Cerebellar cortex (tissue), 1 donor: ENCODE data around the gene RACGAP1.
"Not testable (repeated sequence)": the region's sequence is repeated elsewhere in the genome, so short reads cannot be mapped to it uniquely, and the experiment has no call there.

Experiments
- DNase-seq: peaks from one replicate; pipeline ENCODE4 v3.0.0-alpha.2; 2015; ENCODE audit warnings: low spot score

Gene RACGAP1

DNA sequence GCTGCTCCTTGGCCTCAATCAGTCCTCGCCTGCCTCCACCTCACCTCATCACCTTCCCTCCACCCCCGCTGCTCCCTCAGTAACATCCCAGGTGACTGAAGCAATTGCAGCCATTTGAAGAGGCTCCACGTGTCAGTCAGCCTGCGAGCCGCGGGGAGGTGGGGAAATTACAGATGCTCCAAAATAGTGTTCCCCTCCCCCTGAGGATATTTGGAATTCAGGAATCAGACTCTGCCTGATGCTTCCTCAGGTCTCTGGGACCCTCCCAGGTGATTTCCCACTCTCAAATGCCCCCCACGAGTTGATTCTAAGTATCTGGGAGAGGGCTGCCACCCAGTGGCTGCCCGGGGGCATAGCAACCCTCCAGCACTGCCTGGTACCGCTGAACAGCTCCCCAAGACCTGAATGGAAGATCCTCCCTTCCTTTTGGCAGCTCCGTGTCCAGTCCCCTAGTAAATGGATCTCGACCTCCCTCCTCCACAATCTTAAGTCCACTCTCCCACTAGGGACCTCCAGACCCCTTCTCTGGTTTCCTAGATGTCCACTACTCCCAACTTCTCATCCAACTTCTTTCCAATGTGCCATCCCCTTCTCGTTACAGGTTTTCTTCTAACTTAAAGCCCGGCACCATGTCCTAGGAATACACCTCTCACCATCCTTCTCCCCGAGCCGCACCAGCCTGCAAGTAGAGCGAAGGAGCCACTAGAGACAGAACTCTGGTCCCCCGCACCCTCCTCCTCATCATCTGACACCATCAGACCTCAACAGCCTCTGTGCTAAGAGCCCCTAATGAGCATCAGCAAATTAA is 30.7 kb upstream of the RACGAP1 start:
- DNase-seq, result peak; percentile 79

DNA sequence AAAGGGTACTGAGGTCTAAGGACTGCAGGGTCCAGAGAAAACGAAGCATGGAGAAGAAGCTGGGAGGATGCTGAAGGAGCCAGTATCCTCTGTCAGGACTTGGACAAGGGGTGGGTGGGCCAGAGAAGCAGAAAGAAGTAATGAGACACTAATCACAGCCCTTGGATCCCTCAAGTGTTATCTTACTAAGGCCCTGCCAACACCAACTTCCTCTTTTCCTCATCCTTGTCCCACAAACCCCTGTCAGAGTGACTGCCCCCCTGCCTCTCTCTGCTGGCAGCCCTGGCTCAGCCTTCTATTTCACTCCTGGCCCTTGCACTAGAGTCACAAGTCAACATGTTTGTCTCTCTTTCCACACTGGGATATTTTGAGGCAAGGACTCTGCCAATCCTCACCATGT is 28.3 kb upstream of the RACGAP1 start:
- no peak for DNase-seq

DNA sequence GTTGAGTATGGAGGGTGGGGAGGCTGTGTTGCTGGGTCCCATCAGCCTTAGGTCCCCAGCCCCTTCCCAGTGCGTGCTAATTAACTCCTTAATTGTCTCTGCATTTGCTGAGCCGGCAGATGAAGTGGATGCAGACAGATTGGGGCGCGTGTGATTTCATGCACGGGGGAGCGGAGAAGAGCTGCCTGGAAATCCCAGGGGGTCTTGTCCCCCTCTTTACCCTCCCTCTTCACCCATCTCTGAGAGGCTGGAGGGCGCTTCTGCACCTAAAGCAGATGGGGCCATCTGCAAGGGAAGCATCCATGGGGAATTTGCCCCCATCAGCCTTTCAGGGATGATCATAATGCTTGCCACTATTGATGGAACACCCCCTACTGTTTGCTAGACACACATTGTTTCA is 27.7 kb upstream of the RACGAP1 start:
- no peak for DNase-seq

- DNase-seq, result no peak
These were observed 27.2 kb upstream of the RACGAP1 start for GRCh38 chr12:50052544-50052943.

DNA sequence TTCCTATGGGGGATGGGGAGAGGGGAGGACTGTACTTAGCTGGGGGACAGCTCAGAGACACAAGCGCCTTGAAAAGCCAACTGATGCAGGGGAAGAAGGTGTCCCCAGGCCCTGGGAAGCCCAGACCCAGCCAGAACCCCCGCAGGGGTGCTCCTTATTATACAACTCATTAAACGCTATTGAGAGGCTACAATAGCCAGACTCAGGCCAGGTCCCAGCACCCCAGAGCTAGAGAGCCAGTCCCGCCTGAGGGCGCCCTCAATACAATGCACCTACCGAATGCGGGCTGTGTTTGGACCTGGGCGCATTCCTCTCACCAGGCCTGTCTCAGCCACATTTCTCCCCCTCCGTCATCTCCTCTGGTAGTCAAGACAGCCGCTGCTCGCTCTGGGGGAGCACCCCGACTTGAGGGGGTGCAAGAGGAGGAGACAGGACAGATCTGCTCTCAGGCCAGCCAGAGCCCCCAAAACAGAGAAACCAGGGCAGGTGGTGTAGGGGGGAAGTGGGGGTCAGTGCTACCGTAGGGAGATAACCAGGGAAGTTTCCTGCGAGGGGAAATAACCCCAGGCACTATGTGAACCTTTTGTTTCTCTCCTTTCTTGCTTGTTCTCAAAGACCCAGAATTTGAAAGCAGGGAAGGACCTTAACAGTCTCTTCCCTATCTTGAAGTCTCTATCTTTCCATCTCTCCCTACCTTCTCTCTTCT is 26.0 kb upstream of the RACGAP1 start:
- DNase-seq, result no peak

- DNase-seq, result no peak
These were observed 25.3 kb upstream of the RACGAP1 start for GRCh38 chr12:50050410-50051098.

DNA sequence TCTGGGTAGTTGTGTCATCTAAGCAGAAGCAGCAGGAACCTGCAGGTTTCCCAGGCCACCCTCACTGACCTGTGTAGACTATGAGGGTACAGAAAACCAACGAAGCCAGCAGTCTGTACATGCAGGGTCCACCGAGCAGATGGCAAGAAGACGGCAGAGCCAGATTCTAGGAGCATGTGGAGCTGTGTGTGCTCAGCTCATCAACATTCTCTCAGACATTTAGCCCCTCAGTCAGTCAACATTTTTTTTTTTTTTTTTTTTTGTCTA is 24.8 kb upstream of the RACGAP1 start:
- DNase-seq, result no peak

GRCh38 chr12:50049254-50050118 is 24.2 kb upstream of the RACGAP1 start:
- DNase-seq, result no peak

- DNase-seq, result no peak
These were observed 22.5 kb upstream of the RACGAP1 start for GRCh38 chr12:50047693-50048250.

- no peak for DNase-seq
These were observed 18.6 kb upstream of the RACGAP1 start for GRCh38 chr12:50043854-50044253.

- no peak for DNase-seq
These were observed 18.0 kb upstream of the RACGAP1 start for GRCh38 chr12:50043308-50043707.

GRCh38 chr12:50042693-50043092 is 17.4 kb upstream of the RACGAP1 start:
- no peak for DNase-seq

- no peak for DNase-seq
These were observed 16.7 kb upstream of the RACGAP1 start for GRCh38 chr12:50041962-50042361.

- no peak for DNase-seq
These were observed 16.0 kb upstream of the RACGAP1 start for GRCh38 chr12:50041062-50041860.

GRCh38 chr12:50040657-50041056 is 15.4 kb upstream of the RACGAP1 start:
- DNase-seq, result no peak

DNA sequence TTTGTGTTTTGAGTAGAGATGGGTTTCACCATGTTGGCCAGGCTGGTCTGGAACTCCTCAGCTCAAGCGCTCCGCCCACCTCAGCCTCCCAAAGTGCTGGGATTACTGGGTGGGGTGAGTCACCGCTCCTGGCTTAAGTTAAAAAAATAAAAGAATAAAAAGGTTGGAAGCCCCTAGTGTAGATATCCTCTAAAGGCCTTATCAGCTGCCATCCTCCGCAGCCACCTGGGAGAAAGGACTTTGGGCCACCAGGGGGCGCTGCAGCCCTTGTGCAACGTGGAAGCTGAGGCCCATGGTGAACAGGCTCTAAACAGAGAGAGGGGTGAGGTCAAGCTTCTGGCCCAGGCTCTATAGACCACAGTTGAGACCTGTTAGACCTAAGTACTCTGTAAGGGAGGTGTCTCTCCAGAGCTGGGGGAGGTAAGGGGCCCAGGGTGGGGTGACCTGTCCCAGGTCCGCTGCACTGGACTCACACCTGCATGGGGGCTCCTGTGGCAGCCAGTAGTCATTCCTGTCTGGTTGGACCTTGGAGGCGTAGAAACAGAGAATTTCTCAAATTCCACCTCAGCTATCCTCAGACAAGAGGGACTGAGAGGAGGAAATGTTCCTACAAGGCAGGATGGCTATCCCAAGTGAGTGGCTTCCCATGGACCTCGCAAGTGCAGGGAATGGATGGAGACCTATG is 14.0 kb upstream of the RACGAP1 start:
- peak; percentile 82 for DNase-seq

- no peak for DNase-seq
These were observed 13.0 kb upstream of the RACGAP1 start for GRCh38 chr12:50038336-50038735.

GRCh38 chr12:50032854-50033581 is 7.7 kb upstream of the RACGAP1 start:
- no peak for DNase-seq

DNA sequence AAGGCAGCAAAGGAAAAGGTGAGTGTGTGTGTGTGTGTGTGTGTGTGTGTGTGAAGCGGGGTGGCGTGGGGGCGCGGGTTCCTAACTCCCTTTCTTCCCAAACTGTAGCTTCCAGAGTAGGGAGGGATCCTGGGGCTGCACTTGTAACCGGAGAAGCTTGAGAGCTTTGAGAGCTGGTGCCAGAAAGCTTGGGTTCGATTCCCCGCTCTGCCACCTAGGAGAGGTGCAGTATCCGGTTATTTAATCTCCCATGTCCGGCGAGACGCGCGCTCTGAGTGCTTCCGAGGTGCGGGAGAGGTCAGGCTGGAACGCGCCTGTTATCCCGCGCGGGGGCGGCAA is 7.2 kb upstream of the RACGAP1 start:
- DNase-seq, result no peak

DNA sequence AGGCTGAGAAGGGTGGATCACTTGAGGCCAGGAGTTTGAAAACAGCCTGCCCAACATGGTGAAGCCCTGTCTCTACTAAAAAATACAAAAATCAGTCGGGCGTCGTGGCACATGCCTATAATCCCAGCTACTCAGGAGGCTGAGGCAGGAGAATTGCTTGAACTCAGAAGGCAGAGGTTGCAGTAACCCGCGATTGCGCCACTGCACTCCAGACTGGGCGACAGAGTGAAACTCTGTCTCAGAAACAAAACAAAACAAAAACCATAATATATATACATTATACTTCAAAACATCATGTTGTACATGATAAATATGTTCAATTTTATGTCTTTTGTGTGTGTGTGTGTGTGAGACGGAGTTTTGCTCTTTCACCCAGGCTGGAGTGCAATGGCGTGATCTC is 5.2 kb upstream of the RACGAP1 start:
- not testable (repeated sequence) for DNase-seq
